ENCODE data around the gene VPS13D.

Gene VPS13D

GRCh38 chr1:12540580-12541273 lies 310.9 kb downstream of the VPS13D start:
- DNase-seq (ENCODE audit: low read depth), result no peak

- DNase-seq (ENCODE audit: low read depth), result no peak
Observed at GRCh38 chr1:12541274-12542137, 311.7 kb downstream of the VPS13D start.

GRCh38 chr1:12542138-12542465 lies 312.3 kb downstream of the VPS13D start:
- no peak for DNase-seq (ENCODE audit: low read depth)

- no peak for DNase-seq (ENCODE audit: low read depth)
Observed at GRCh38 chr1:12542616-12543592, 313.1 kb downstream of the VPS13D start.

- DNase-seq (ENCODE audit: low read depth), result no peak
Observed at GRCh38 chr1:12543740-12544154, 313.9 kb downstream of the VPS13D start.

GRCh38 chr1:12544357-12544756 lies 314.5 kb downstream of the VPS13D start:
- no peak for DNase-seq (ENCODE audit: low read depth)

- DNase-seq (ENCODE audit: low read depth), result no peak
Observed at GRCh38 chr1:12544992-12545391, 315.2 kb downstream of the VPS13D start.

GRCh38 chr1:12546771-12547585 lies 317.1 kb downstream of the VPS13D start:
- no peak for DNase-seq (ENCODE audit: low read depth)

GRCh38 chr1:12547586-12548225 lies 317.9 kb downstream of the VPS13D start:
- DNase-seq (ENCODE audit: low read depth), result no peak

- DNase-seq (ENCODE audit: low read depth), result no peak
Observed at GRCh38 chr1:12548279-12548972, 318.6 kb downstream of the VPS13D start.

GRCh38 chr1:12548973-12549459 lies 319.2 kb downstream of the VPS13D start:
- no peak for DNase-seq (ENCODE audit: low read depth)

GRCh38 chr1:12549460-12550349 lies 319.9 kb downstream of the VPS13D start:
- DNase-seq (ENCODE audit: low read depth), result no peak

- DNase-seq (ENCODE audit: low read depth), result no peak
Observed at GRCh38 chr1:12551584-12551983, 321.8 kb downstream of the VPS13D start.

GRCh38 chr1:12552111-12552888 lies 322.5 kb downstream of the VPS13D start:
- DNase-seq (ENCODE audit: low read depth), result no peak

GRCh38 chr1:12552951-12553921 lies 323.4 kb downstream of the VPS13D start:
- no peak for DNase-seq (ENCODE audit: low read depth)

- no peak for DNase-seq (ENCODE audit: low read depth)
Observed at GRCh38 chr1:12553963-12554362, 324.1 kb downstream of the VPS13D start.

Measured in activated T-cell treated with anti-CD3 and anti-CD28 coated beads for 48 hours (primary cell).